Right atrium auricular region (tissue), 2 donors: Measurements from ENCODE around the gene VEPH1. TPM values are rescaled to one million over a fixed set of nuclear protein-coding genes. Genes with fewer than 3 reads are reported as not detected.

Experiments
- DNase-seq: peaks from one replicate; pipeline ENCODE4 v3.0.0-alpha.2; 2019; ENCODE audit warnings: low spot score
- H3K27ac ChIP-seq, 2 donors: fragments of 200-600 bp; sonication (generic); 1 replicate in 1 of 2; 2 replicates in 1 of 2; pipeline ENCODE4 v1.5.1; 2016 to 2019
- H3K27me3 ChIP-seq, 2 donors: fragments of 200-600 bp; sonication (generic); one replicate each; pipeline versions ENCODE4 v1.5.1 to v1.6.0; 2017 to 2019
- H3K36me3 ChIP-seq: fragments of 200-600 bp; sonication (generic); one replicate; pipeline ENCODE4 v1.5.1; 2016
- H3K4me1 ChIP-seq, 2 donors: fragments of 200-600 bp; sonication (generic); one replicate each; pipeline versions ENCODE4 v1.5.1 to v1.6.0; 2017 to 2019
- H3K4me3 ChIP-seq, 2 donors: fragments of 200-600 bp; sonication (generic); 1 replicate in 1 of 2; 2 replicates in 1 of 2; pipeline ENCODE4 v1.5.1; 2017 to 2019; ENCODE audit warnings: mild to moderate bottlenecking in 1 of 2, moderate library complexity in 1 of 2
- H3K9me3 ChIP-seq, 2 donors: fragments of 200-600 bp; sonication (generic); one replicate each; pipeline ENCODE4 v1.5.1; 2019
- CTCF ChIP-seq, 2 donors: fragments of 200-600 bp; sonication (generic); IDR thresholded peaks; one replicate each; pipeline ENCODE4 v1.5.1; 2019; ENCODE audit warnings: antibody characterized with exemption in 2 of 2
- total RNA-seq, 2 donors: library from RNA; depleted of rRNA; stranded (reverse); fragments of >200 nt; gene quantifications; one replicate each; pipeline ENCODE4 v1.1.0, GENCODE V29; 2016

VEPH1 gene
- total RNA-seq, 2 donors from 2014 or later: 0.48 to 0.86 TPM

GRCh38 chr3:157285141-157285540, 218.1 kb downstream of the VEPH1 start:
- DNase-seq: no peak
- Histone ChIP-seq H3K9me3 (no peaks in the 10 kb centered on the region), H3K27ac (no peak overlapping the region), H3K27me3 (no peaks in the 10 kb centered on the region), H3K36me3 (no peaks in the 10 kb centered on the region), H3K4me3 (no peak overlapping the region), H3K4me1 (no peaks in the 10 kb centered on the region)
- TF ChIP-seq CTCF (IDR thresholded peaks at IDR 0.05): no peak

- DNase-seq: no peak
- Histone ChIP-seq H3K9me3 (no peaks in the 10 kb centered on the region), H3K36me3 (no peaks in the 10 kb centered on the region), H3K27ac (no peak overlapping the region), H3K4me1 (no peaks in the 10 kb centered on the region), H3K4me3 (no peak overlapping the region), H3K27me3 (no peaks in the 10 kb centered on the region)
- TF ChIP-seq CTCF (IDR thresholded peaks at IDR 0.05): no peak
Measured at GRCh38 chr3:157284688-157285087, 218.5 kb downstream of the VEPH1 start.

GRCh38 chr3:157282261-157283191, 220.7 kb downstream of the VEPH1 start:
- no peak overlapping the region for H3K4me3 ChIP-seq
- no peaks in the 10 kb centered on the region for H3K27me3 ChIP-seq
- peak overlapping the region in 1 of 2 donors; percentile 45 for H3K27ac ChIP-seq
- no peaks in the 10 kb centered on the region for H3K4me1 ChIP-seq
- H3K36me3 ChIP-seq: no peaks in the 10 kb centered on the region
- peak; percentile 74 for DNase-seq
- H3K9me3 ChIP-seq: no peaks in the 10 kb centered on the region
- TF ChIP-seq CTCF (IDR thresholded peaks at IDR 0.05): no peak

GRCh38 chr3:157280786-157281185, 222.4 kb downstream of the VEPH1 start:
- no peak overlapping the region for H3K4me3 ChIP-seq
- H3K27ac ChIP-seq: no peak overlapping the region
- no peak for TF ChIP-seq CTCF (IDR thresholded peaks at IDR 0.05)
- no peaks in the 10 kb centered on the region for H3K36me3 ChIP-seq
- H3K27me3 ChIP-seq: no peaks in the 10 kb centered on the region
- DNase-seq: no peak
- no peaks in the 10 kb centered on the region for H3K4me1 ChIP-seq
- H3K9me3 ChIP-seq: no peaks in the 10 kb centered on the region

- Histone ChIP-seq H3K27me3 (no peaks in the 10 kb centered on the region), H3K4me1 (no peaks in the 10 kb centered on the region), H3K4me3 (no peak overlapping the region), H3K9me3 (no peaks in the 10 kb centered on the region), H3K36me3 (no peaks in the 10 kb centered on the region), H3K27ac (no peak overlapping the region)
- no peak for TF ChIP-seq CTCF (IDR thresholded peaks at IDR 0.05)
- no peak for DNase-seq
Measured at GRCh38 chr3:157280354-157280753, 222.9 kb downstream of the VEPH1 start.
